Germinal center (tissue), 1 donor: ENCODE data around the gene ERGIC2.

Experiments
- DNase-seq: peaks from one replicate; pipeline ENCODE4 v3.0.0; 2012; ENCODE audit warnings: mixed read lengths, low spot score

Gene ERGIC2

GRCh38 chr12:29374913-29375312 is 6.1 kb downstream of the ERGIC2 start:
- DNase-seq, result no peak

GRCh38 chr12:29374012-29374411 is 7.0 kb downstream of the ERGIC2 start:
- no peak for DNase-seq

GRCh38 chr12:29365091-29365490 is 15.9 kb downstream of the ERGIC2 start:
- no peak for DNase-seq

- DNase-seq, result no peak
Observed at GRCh38 chr12:29354954-29355353, 26.0 kb downstream of the ERGIC2 start.

- DNase-seq, result no peak
Observed at GRCh38 chr12:29350080-29350479, 30.9 kb downstream of the ERGIC2 start.

GRCh38 chr12:29346769-29347421 is 34.1 kb downstream of the ERGIC2 start:
- no peak for DNase-seq

GRCh38 chr12:29343022-29343799 is 37.8 kb downstream of the ERGIC2 start:
- DNase-seq, result no peak

- no peak for DNase-seq
Observed at GRCh38 chr12:29337325-29337724, 43.6 kb downstream of the ERGIC2 start.

GRCh38 chr12:29334937-29335336 is 46.0 kb downstream of the ERGIC2 start:
- DNase-seq, result no peak

GRCh38 chr12:29333178-29333577 is 47.8 kb downstream of the ERGIC2 start:
- DNase-seq, result no peak

- no peak for DNase-seq
Observed at GRCh38 chr12:29329411-29329810, 51.6 kb downstream of the ERGIC2 start.

- DNase-seq, result no peak
Observed at GRCh38 chr12:29322157-29322556, 58.8 kb downstream of the ERGIC2 start.

GRCh38 chr12:29320295-29321085 is 60.5 kb downstream of the ERGIC2 start:
- no peak for DNase-seq

- peak; percentile 60 for DNase-seq
Observed at GRCh38 chr12:29317556-29318363, 63.2 kb downstream of the ERGIC2 start.

GRCh38 chr12:29316752-29317151 is 64.2 kb downstream of the ERGIC2 start:
- no peak for DNase-seq

GRCh38 chr12:29314416-29314815 is 66.6 kb downstream of the ERGIC2 start:
- no peak for DNase-seq

- DNase-seq, result no peak
Observed at GRCh38 chr12:29310899-29311298, 70.1 kb downstream of the ERGIC2 start.

GRCh38 chr12:29309320-29309902 is 71.6 kb downstream of the ERGIC2 start:
- DNase-seq, result no peak

GRCh38 chr12:29306682-29307081 is 74.3 kb downstream of the ERGIC2 start:
- DNase-seq, result no peak

- no peak for DNase-seq
Observed at GRCh38 chr12:29306266-29306665, 74.7 kb downstream of the ERGIC2 start.

GRCh38 chr12:29304388-29304787 is 76.6 kb downstream of the ERGIC2 start:
- DNase-seq, result no peak

- DNase-seq, result no peak
Observed at GRCh38 chr12:29301114-29301513, 79.9 kb downstream of the ERGIC2 start.
